ENCODE results near the gene LMAN2.

The LMAN2 gene

DNA sequence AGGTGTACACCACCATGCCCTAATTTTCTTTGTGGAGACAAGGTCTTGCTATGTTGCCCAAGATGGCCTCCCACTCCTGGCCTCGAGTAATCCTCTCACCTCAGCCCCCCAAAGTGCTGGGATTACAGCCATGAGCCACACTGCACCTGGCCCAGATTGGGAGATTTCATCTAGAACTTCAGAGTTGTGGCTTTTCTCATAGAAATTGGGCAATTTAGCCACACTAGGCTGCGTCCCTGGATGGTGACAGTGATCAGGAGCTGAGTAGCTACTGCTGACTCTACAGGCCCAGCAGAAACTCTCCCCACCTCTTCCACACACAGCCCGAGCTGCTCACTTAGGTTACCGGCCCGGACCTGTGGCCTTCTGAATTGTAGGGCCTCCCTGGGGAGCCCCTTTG is 41.3 kb upstream of the LMAN2 start:
- TF ChIP-seq EZH2 (IDR thresholded peaks at IDR 0.05) (no peak), POLR2AphosphoS5 (IDR thresholded peaks at IDR 0.05; ENCODE audit: borderline replicate concordance, low read depth, low read length) (no peak), FOXP2 (optimal IDR thresholded peaks at IDR 0.05; ENCODE audit: control extremely low read depth, extremely low read length, insufficient read depth) (no peak)
- no peaks in the 10 kb centered on the region for H3K36me3 ChIP-seq (ENCODE audit: insufficient read depth, low read length)
- H3K27ac ChIP-seq, result no peak overlapping the region
- H3K9ac ChIP-seq (ENCODE audit: insufficient read length), result no peak overlapping the region
- no peak overlapping the region for H3K4me3 ChIP-seq
- DNase-seq (ENCODE audit: low read depth, low spot score), result no peak
- no peaks in the 10 kb centered on the region for H3K9me3 ChIP-seq (ENCODE audit: low read depth, low read length)

DNA sequence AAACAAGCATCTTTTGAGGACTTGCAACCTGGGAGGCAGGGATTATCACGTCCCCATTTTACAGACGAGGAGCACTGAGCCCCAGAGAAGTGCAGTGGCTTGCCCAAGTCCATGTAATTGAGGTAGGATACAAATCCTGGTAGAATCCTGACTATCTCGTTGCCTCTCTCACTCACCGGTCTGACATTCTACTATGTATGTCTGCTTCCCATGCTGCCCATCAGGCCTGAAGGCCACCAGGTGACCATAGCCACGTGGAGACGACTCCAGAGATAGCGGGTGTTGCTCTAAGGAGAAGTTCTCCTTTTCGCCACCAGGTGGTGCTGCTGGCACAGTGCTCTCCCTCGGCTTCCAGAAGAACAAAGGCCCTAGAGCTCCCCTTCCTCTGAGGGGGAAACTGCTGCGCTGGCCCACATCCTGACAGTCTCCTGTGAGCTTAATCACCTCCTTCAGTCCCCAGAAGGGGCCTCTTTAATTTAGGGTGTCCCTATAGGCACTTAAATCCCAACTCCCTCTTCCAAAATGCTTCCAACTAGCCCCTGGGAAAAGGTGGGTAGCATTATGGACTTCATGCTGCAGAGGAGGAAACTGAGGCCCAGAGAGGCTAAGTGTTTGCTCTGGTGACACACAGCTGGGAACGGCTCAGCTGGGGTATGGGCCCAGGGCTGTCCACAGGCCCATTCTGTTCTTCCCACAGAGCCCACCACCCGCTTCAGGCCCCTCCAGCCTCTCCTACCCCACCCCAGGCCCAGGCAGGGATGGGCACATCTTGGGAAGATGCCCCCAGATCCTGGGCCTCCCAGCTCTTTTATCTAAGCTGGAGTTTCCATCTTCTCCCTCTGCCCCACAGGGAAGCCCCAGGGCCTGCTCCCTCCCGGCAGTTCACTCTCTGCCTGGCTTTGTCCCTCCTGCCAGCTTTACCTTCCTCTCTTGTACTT is 39.2 kb upstream of the LMAN2 start:
- no peaks in the 10 kb centered on the region for H3K36me3 ChIP-seq (ENCODE audit: insufficient read depth, low read length)
- no peak overlapping the region for H3K27ac ChIP-seq
- no peak for TF ChIP-seq FOXP2 (optimal IDR thresholded peaks at IDR 0.05; ENCODE audit: control extremely low read depth, extremely low read length, insufficient read depth)
- TF ChIP-seq EZH2 (IDR thresholded peaks at IDR 0.05), result no peak
- no peak for TF ChIP-seq POLR2AphosphoS5 (IDR thresholded peaks at IDR 0.05; ENCODE audit: borderline replicate concordance, low read depth, low read length)
- H3K4me3 ChIP-seq, result no peak overlapping the region
- peak; percentile 42 for DNase-seq (ENCODE audit: low read depth, low spot score)
- peak overlapping the region; percentile 28 for H3K9ac ChIP-seq (ENCODE audit: insufficient read length)
- H3K9me3 ChIP-seq (ENCODE audit: low read depth, low read length), result no peaks in the 10 kb centered on the region

DNA sequence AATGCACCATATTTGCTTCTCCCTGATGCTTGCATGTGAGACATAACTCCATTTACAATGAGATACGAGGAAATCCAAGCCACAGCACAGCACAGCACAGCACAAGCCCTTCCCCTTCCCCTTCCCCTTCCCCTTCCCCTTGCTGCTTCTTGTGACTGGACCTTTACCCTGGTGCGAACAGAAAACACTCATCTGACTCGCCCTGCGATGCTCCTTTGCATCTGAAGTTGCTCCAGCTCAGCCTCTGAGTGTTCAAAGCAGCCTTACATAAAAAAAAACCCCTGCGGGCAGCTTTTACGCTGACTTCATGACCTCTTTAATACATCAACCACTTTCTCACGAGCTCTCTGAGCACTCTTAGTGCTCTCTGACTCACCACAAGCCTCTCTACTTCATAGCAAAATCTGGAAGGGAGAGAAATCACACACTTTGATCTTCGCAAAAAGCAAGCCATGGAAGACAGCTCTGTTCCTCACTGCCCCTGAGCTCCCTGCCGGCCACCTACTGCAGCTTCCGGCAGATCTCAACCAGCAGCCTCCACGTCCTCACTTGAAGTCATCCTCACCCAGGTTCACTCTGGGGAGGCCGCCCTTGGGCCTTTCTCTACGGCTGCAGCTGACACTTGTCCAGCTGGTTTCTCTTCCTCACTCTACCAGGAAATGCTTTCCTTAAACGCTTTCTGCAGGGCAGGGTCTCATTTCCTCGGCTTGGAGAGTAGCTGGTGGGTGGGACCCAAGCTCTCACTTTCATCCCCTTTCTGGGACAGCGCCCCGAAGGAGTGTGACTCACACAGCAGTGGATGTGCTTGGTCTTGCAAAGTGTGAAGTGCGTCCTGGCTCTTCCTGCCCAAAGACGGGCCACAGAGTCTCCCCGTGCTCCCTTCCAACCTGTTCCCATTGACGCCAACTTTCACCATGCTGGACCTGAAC is 38.0 kb upstream of the LMAN2 start:
- no peak for TF ChIP-seq POLR2AphosphoS5 (IDR thresholded peaks at IDR 0.05; ENCODE audit: borderline replicate concordance, low read depth, low read length)
- TF ChIP-seq EZH2 (IDR thresholded peaks at IDR 0.05), result no peak
- H3K4me3 ChIP-seq, result no peak overlapping the region
- no peak overlapping the region for H3K27ac ChIP-seq
- no peak overlapping the region for H3K9ac ChIP-seq (ENCODE audit: insufficient read length)
- no peak for DNase-seq (ENCODE audit: low read depth, low spot score)
- no peaks in the 10 kb centered on the region for H3K9me3 ChIP-seq (ENCODE audit: low read depth, low read length)
- H3K36me3 ChIP-seq (ENCODE audit: insufficient read depth, low read length), result no peaks in the 10 kb centered on the region

DNA sequence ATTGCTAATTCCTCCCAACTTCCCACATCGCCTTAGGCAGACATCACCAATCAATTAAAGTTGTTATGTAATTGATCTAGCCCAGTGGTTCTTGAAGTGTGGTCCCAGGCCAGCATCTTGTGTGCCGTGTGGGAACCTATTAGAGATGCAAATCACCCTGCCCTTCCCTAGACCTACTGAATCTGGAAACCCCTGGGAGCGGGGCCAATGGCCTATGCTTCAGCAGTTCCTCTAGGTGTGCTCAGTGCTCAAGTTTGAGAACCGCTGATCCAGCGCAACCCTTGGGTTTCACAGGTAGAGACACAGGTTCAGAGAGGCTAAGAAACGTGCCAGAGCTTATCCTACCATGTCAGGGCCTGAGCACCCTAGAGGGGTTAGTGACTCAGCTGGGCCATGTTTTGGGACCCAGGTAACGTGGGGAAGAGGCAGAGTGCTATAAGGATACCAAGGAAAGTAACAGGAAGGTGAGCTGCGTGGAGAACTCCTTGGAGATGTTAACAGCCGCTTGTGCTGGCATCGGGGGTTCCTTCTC is 37.1 kb upstream of the LMAN2 start:
- Histone ChIP-seq H3K36me3 (ENCODE audit: insufficient read depth, low read length) (no peaks in the 10 kb centered on the region), H3K27ac (no peak overlapping the region), H3K4me3 (no peak overlapping the region), H3K9ac (ENCODE audit: insufficient read length) (no peak overlapping the region), H3K9me3 (ENCODE audit: low read depth, low read length) (no peaks in the 10 kb centered on the region)
- DNase-seq (ENCODE audit: low read depth, low spot score), result no peak
- TF ChIP-seq EZH2 (IDR thresholded peaks at IDR 0.05), result no peak

DNA sequence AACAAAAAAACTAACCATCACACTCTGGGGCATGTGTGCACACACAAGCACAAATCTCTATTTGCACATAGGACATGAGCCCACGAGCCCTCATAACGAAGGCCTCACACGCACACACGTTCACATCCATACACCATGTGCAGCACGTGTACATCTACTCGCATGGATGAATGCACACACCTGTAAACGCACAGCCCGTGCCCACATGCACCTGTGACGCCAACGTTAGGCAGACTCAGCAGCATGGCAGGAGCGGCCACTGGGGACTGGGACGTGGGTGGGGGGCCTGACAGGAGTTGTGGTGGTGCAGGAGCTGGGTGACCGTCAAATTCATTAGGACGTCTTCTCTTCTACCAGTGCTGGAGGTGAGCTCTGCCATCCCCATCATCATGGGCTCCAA is 35.9 kb upstream of the LMAN2 start:
- H3K27ac ChIP-seq, result no peak overlapping the region

DNA sequence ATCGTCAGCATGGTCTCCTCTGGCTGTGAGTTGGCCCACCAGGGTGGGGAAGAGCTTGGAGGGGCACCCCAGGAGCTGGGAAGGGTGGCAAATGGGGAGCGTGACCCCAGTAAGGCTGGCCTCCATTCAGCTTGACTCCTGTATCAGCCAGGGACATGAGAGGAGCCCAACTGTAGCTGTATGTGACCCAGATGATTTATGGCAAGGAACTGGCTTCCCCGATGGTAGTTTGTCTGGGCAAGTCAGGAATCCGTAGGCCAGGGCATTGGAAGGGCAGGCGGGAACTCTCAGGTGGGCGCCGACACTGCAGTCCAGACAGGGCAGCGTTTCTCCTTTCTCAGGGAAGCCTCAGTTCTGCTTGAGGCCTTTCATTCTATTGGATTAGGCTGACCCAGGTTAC is 35.1 kb upstream of the LMAN2 start:
- no peak overlapping the region for H3K27ac ChIP-seq
- H3K9ac ChIP-seq (ENCODE audit: insufficient read length), result no peak overlapping the region
- H3K4me3 ChIP-seq, result no peak overlapping the region
- H3K9me3 ChIP-seq (ENCODE audit: low read depth, low read length), result no peaks in the 10 kb centered on the region
- no peak for DNase-seq (ENCODE audit: low read depth, low spot score)
- H3K36me3 ChIP-seq (ENCODE audit: insufficient read depth, low read length), result no peaks in the 10 kb centered on the region
- TF ChIP-seq FOXP2 (optimal IDR thresholded peaks at IDR 0.05; ENCODE audit: control extremely low read depth, extremely low read length, insufficient read depth) (no peak), EZH2 (IDR thresholded peaks at IDR 0.05) (no peak), POLR2AphosphoS5 (IDR thresholded peaks at IDR 0.05; ENCODE audit: borderline replicate concordance, low read depth, low read length) (no peak)

More for the DNA sequence above, 35.9 kb upstream of the LMAN2 start:
- TF ChIP-seq EZH2 (IDR thresholded peaks at IDR 0.05) (no peak), FOXP2 (optimal IDR thresholded peaks at IDR 0.05; ENCODE audit: control extremely low read depth, extremely low read length, insufficient read depth) (no peak), POLR2AphosphoS5 (IDR thresholded peaks at IDR 0.05; ENCODE audit: borderline replicate concordance, low read depth, low read length) (no peak)
- H3K9ac ChIP-seq (ENCODE audit: insufficient read length), result no peak overlapping the region
- H3K36me3 ChIP-seq (ENCODE audit: insufficient read depth, low read length), result no peaks in the 10 kb centered on the region
- no peaks in the 10 kb centered on the region for H3K9me3 ChIP-seq (ENCODE audit: low read depth, low read length)
- no peak for DNase-seq (ENCODE audit: low read depth, low spot score)
- H3K4me3 ChIP-seq, result no peak overlapping the region

DNA sequence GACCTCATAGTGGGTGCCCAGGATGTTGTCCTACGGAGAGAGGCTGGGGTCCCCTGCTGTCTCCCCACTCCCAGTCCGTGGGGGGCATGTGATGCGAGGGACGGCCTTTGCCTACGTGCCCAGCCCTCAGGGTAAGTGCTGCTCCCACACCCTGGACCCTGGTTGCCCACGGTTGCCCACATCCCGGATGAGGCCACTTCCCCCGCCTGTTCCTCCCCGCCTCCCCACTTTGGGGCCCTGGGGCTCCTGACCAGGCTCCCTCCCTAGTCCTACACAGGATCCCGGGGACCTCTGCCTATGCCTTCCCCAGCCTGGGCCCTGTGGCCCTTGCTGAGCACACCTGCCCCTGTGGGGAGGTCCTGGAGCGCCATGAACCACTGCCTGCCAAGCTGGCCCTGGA is 34.3 kb upstream of the LMAN2 start:
- H3K27ac ChIP-seq, result no peak overlapping the region
- H3K9ac ChIP-seq (ENCODE audit: insufficient read length), result no peak overlapping the region
- no peak for DNase-seq (ENCODE audit: low read depth, low spot score)
- no peaks in the 10 kb centered on the region for H3K9me3 ChIP-seq (ENCODE audit: low read depth, low read length)
- no peak overlapping the region for H3K4me3 ChIP-seq
- no peaks in the 10 kb centered on the region for H3K36me3 ChIP-seq (ENCODE audit: insufficient read depth, low read length)
- TF ChIP-seq EZH2 (IDR thresholded peaks at IDR 0.05) (no peak), FOXP2 (optimal IDR thresholded peaks at IDR 0.05; ENCODE audit: control extremely low read depth, extremely low read length, insufficient read depth) (no peak), POLR2AphosphoS5 (IDR thresholded peaks at IDR 0.05; ENCODE audit: borderline replicate concordance, low read depth, low read length) (no peak)

DNA sequence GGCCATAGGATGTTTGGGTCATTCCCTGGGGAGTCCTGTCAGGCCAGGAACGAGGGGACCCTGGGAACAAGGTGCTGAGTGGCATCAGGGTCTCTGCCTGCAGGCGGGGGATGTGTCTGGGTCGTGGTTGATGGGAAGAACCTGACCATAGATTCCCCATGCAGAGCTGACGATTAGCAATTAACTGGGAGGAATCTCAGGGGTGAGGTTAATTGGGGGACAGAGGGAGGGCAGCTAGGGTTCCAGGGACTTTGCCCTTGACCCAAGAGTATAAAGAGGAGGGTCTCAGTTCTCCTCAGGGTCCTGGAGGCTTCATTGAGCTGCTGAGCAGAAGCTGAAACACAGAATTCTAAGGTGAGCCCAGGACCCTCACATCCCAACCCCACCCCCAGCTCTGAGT is 32.7 kb upstream of the LMAN2 start, which contains the start of gene SLC34A1:
SLC34A1 (plus strand) TSS at position 301 of the 400 bp plus-strand sequence. CDS start 1,308 bp downstream, outside the sequence.
- H3K9me3 ChIP-seq (ENCODE audit: low read depth, low read length), result no peaks in the 10 kb centered on the region
- no peak within 1 kb of the TSS for H3K9ac ChIP-seq (ENCODE audit: insufficient read length)
- no peaks in the 10 kb centered on the region for H3K36me3 ChIP-seq (ENCODE audit: insufficient read depth, low read length)
- H3K27ac ChIP-seq, result no peak within 1 kb of the TSS
- TF ChIP-seq POLR2AphosphoS5 (IDR thresholded peaks at IDR 0.05; ENCODE audit: borderline replicate concordance, low read depth, low read length), result no peak
- TF ChIP-seq FOXP2 (optimal IDR thresholded peaks at IDR 0.05; ENCODE audit: control extremely low read depth, extremely low read length, insufficient read depth), result no peak
- no peak for TF ChIP-seq EZH2 (IDR thresholded peaks at IDR 0.05)
- DNase-seq (ENCODE audit: low read depth, low spot score), result no peak
- no peak within 1 kb of the TSS for H3K4me3 ChIP-seq
